Stimulated activated CD8-positive, alpha-beta memory T cell treated with anti-CD3 and anti-CD28 coated beads, Interleukin-12 subunit alpha, Interleukin-12 subunit beta, amount 100 ng/mL, for 24 hours (primary cell): Measurements from ENCODE around the gene WIPF1.

Experiments used
- DNase-seq: peaks from one replicate; pipeline ENCODE4 v3.0.0-alpha.2; 2020; ENCODE audit errors: extremely low read depth

The WIPF1 gene

GRCh38 chr2:174597009-174597344 lies 627 bp downstream of the WIPF1 start:
- DNase-seq: no peak

GRCh38 chr2:174595891-174596397 lies 1.7 kb downstream of the WIPF1 start:
- no peak for DNase-seq

GRCh38 chr2:174595116-174595809 lies 2.3 kb downstream of the WIPF1 start:
- DNase-seq: no peak

- DNase-seq: no peak
Observed at GRCh38 chr2:174594456-174594855, 3.1 kb downstream of the WIPF1 start.

GRCh38 chr2:174593574-174594203 lies 3.9 kb downstream of the WIPF1 start:
- DNase-seq: no peak

GRCh38 chr2:174593041-174593440 lies 4.6 kb downstream of the WIPF1 start:
- no peak for DNase-seq

- DNase-seq: no peak
Observed at GRCh38 chr2:174591740-174592139, 5.9 kb downstream of the WIPF1 start.

GRCh38 chr2:174590928-174591648 lies 6.5 kb downstream of the WIPF1 start:
- no peak for DNase-seq

GRCh38 chr2:174590346-174590745 lies 7.3 kb downstream of the WIPF1 start:
- no peak for DNase-seq

GRCh38 chr2:174589334-174589733 lies 8.3 kb downstream of the WIPF1 start:
- DNase-seq: no peak

- no peak for DNase-seq
Observed at GRCh38 chr2:174588463-174588862, 9.1 kb downstream of the WIPF1 start.

- no peak for DNase-seq
Observed at GRCh38 chr2:174587579-174587978, 10.0 kb downstream of the WIPF1 start.

GRCh38 chr2:174586418-174587295 lies 10.9 kb downstream of the WIPF1 start:
- DNase-seq: no peak

- no peak for DNase-seq
Observed at GRCh38 chr2:174585657-174586252, 11.8 kb downstream of the WIPF1 start.

GRCh38 chr2:174585146-174585545 lies 12.5 kb downstream of the WIPF1 start:
- DNase-seq: no peak

GRCh38 chr2:174581491-174581890 lies 16.1 kb downstream of the WIPF1 start:
- no peak for DNase-seq

- no peak for DNase-seq
Observed at GRCh38 chr2:174580951-174581350, 16.7 kb downstream of the WIPF1 start.

- DNase-seq: no peak
Observed at GRCh38 chr2:174577967-174578589, 19.5 kb downstream of the WIPF1 start.

GRCh38 chr2:174575124-174575776 lies 22.4 kb downstream of the WIPF1 start:
- DNase-seq: no peak

- no peak for DNase-seq
Observed at GRCh38 chr2:174574657-174575056, 22.9 kb downstream of the WIPF1 start.
